ENCODE measurements around the gene DPYD. TPM values are rescaled to one million over a fixed set of nuclear protein-coding genes. Genes with fewer than 3 reads are reported as not detected.

Gene DPYD
- total RNA-seq, 4 donors from 2014 or later = 30.9 to 66.6 (median 48.2) TPM

DNA sequence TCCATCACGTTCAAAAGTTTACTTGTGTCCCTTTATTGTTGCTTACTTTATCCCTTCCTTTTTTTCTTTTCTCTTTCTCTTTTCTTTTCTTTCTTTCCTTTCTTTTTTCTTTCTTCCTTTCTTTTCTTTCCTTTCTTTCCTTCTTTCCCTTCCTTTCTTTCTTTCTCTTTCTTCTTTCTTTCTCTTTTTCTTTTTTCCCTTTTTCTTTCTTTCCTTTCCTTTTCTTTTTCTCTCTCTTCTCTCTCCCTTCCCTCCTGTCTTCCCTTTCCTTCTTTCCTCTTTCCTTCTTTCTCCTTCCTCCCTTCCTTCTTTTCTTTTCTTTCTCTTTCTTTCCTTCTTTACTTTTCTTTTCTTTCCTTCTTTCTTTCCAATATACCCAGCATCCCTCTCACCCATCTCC lies 391.2 kb downstream of the DPYD start:
- Histone ChIP-seq H3K27ac (no peak overlapping the region), H3K9me3 (no peaks in the 10 kb centered on the region), H3K4me1 (no peaks in the 10 kb centered on the region), H3K27me3 (no peaks in the 10 kb centered on the region), H3K36me3 (no peaks in the 10 kb centered on the region), H3K4me3 (no peak overlapping the region)
- DNase-seq = no peak
- intact Hi-C loops (cut with DNase I; ENCODE audit: low total_unique reads) = no loop called here
- TF ChIP-seq, protein P1, sequence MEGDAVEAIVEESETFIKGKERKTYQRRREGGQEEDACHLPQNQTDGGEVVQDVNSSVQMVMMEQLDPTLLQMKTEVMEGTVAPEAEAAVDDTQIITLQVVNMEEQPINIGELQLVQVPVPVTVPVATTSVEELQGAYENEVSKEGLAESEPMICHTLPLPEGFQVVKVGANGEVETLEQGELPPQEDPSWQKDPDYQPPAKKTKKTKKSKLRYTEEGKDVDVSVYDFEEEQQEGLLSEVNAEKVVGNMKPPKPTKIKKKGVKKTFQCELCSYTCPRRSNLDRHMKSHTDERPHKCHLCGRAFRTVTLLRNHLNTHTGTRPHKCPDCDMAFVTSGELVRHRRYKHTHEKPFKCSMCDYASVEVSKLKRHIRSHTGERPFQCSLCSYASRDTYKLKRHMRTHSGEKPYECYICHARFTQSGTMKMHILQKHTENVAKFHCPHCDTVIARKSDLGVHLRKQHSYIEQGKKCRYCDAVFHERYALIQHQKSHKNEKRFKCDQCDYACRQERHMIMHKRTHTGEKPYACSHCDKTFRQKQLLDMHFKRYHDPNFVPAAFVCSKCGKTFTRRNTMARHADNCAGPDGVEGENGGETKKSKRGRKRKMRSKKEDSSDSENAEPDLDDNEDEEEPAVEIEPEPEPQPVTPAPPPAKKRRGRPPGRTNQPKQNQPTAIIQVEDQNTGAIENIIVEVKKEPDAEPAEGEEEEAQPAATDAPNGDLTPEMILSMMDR (IDR thresholded peaks at IDR 0.05) = no peak
- no peak for TF ChIP-seq POLR2A (IDR thresholded peaks at IDR 0.05)

DNA sequence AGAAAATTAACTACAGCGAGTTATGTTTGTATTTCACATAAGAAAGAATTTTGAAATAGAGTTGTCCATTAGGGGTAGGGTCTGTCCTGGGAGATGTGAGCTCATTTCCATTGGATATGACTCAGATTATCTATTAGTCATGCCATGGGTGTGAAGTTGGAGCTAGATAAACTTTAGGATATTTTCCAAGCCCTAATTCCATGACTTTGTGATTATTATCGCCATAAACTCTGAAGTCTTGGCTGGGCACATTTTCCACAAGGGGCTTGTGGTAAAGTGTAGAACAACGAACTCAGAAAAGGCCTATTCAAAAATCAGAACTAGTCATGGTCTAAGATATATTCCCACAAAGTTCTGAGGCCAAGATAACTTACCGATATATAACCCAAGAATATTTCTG lies 396.6 kb downstream of the DPYD start:
- intact Hi-C loops (cut with DNase I; ENCODE audit: low total_unique reads) = no loop called here
- DNase-seq = no peak
- no peaks in the 10 kb centered on the region for H3K27me3 ChIP-seq

DNA sequence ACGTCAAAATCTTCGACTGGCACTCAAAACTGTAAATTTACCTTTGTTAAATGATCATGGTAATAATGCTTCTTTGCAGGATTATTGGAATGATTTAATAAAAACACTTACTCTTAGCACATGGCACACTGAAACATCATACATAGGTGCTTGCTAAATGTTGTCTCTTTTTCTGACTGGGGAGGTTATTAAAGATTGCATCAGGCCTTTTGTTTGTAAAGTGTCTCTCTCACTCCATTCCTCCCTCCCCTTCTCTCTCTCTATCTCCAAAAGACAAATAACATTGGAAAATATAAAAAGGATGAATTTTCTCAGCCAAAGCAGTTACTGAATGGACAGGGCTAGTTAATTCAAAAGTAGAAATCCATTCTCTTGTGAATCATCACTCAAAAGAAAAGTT lies 404.2 kb downstream of the DPYD start:
- Histone ChIP-seq H3K36me3 (no peaks in the 10 kb centered on the region), H3K9me3 (no peaks in the 10 kb centered on the region), H3K27me3 (no peaks in the 10 kb centered on the region), H3K27ac (no peak overlapping the region), H3K4me3 (no peak overlapping the region), H3K4me1 (no peaks in the 10 kb centered on the region)
- no peak for TF ChIP-seq POLR2A (IDR thresholded peaks at IDR 0.05)
- TF ChIP-seq, protein P1 (IDR thresholded peaks at IDR 0.05) = no peak
- DNase-seq = no peak
- intact Hi-C loops (cut with DNase I; ENCODE audit: low total_unique reads) = no loop called here

More for the DNA sequence above, 396.6 kb downstream of the DPYD start:
- Histone ChIP-seq H3K36me3 (no peaks in the 10 kb centered on the region), H3K4me3 (no peak overlapping the region), H3K27ac (no peak overlapping the region), H3K4me1 (no peaks in the 10 kb centered on the region), H3K9me3 (no peaks in the 10 kb centered on the region)
- TF ChIP-seq, protein P1 (IDR thresholded peaks at IDR 0.05) = no peak
- TF ChIP-seq POLR2A (IDR thresholded peaks at IDR 0.05) = no peak

DNA sequence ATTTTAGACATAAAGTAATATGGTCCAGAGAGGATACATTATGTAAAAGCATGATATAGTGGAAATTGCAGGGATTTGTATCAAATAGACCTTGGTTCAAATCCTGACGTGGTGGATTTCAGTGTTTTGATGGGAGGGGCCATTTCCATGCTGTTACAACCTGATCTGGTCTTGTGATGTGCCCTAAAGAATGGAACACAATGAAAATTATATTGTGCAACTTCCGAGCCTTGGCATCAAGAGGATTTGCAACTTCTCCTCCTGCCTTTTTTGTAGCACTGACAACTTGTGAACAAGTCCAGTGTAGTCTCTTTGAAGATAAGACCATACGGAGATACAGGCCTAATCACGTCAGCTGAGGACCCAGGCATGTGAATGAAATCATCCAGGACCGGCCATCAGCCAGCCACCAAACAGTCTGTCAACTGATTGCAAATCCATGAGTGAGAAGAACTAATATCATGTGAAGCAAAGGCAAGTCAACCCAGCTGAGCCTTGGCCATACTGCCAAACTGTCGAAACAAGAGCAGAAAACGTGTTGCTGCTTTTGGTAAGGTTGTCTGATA lies 412.1 kb downstream of the DPYD start:
- intact Hi-C loops (cut with DNase I; ENCODE audit: low total_unique reads) = no loop called here
- no peaks in the 10 kb centered on the region for H3K4me1 ChIP-seq
- H3K4me3 ChIP-seq = no peak overlapping the region
- no peaks in the 10 kb centered on the region for H3K9me3 ChIP-seq
- TF ChIP-seq POLR2A (IDR thresholded peaks at IDR 0.05) = no peak
- TF ChIP-seq, protein P1 (IDR thresholded peaks at IDR 0.05) = no peak
- no peak overlapping the region for H3K27ac ChIP-seq
- no peak for DNase-seq
- no peaks in the 10 kb centered on the region for H3K36me3 ChIP-seq
- H3K27me3 ChIP-seq = no peaks in the 10 kb centered on the region

DNA sequence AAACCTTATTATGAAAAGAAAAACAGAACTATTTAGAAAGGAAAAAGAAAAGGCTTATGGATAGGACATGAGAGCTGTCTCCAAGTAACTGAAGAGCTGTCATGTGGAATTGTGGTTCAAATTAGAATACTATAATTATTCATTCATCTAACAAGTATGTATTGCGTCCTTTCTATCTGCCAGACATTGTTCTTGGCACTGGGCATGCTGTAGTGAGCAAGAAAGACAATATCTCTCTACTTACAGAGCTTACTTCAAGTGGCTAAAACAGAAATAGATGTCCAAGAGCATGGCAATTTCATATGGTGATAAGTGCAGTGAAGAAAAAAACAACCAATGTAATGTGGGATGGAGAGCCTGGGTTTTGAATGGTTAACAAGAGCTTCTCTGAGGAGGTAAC lies 413.0 kb downstream of the DPYD start:
- Histone ChIP-seq H3K4me1 (no peaks in the 10 kb centered on the region), H3K36me3 (no peaks in the 10 kb centered on the region), H3K4me3 (no peak overlapping the region), H3K9me3 (no peaks in the 10 kb centered on the region), H3K27ac (no peak overlapping the region), H3K27me3 (no peaks in the 10 kb centered on the region)
- intact Hi-C loops (cut with DNase I; ENCODE audit: low total_unique reads) = no loop called here
- TF ChIP-seq POLR2A (IDR thresholded peaks at IDR 0.05) = no peak
- TF ChIP-seq, protein P1 (IDR thresholded peaks at IDR 0.05) = no peak
- no peak for DNase-seq

Data from uterus (tissue), 4 donors.